Uterus (tissue), 2 donors: Measurements from ENCODE around the gene PSPC1.
"Not testable (repeated sequence)": the region's sequence is repeated elsewhere in the genome, so short reads cannot be mapped to it uniquely, and the experiment has no call there.

ENCODE experiments used
- POLR2A ChIP-seq, 2 donors: fragments of 450-650 bp; IDR thresholded peaks; one replicate each; pipeline ENCODE4 v1.6.1; 2016; ENCODE audit warnings: antibody characterized with exemption in 2 of 2, mild to moderate bottlenecking in 1 of 2, moderate library complexity in 1 of 2
- TF ChIP-seq, protein P1 (sequence below), 4 experiments: fragments of 200-600 bp in 2 of 4; fragments of 450-650 bp in 2 of 4; sonication (generic) in 2 of 4; IDR thresholded peaks; one replicate each; pipeline ENCODE4 v1.5.1; 2016 to 2019; ENCODE audit warnings: antibody characterized with exemption in 4 of 4, mild to moderate bottlenecking in 2 of 4, moderate library complexity in 1 of 4

DNA sequence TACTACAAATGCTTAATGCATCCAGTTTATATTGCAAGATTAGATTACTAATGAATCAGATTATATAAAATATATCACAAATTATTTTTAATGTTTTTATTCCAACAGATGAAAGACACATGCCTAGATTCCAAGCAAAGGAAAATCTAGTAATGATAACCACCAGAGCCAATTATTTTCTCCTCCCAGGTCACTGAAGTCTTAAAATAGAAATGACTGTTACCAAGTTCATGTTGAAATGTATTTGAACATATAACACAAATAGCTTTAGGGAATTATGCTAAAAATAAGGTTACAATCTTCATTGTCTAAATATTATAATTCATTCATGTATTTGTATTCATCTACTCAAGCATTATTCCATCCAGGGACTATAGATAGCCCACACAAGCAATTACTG is 73.0 kb downstream of the PSPC1 start:
- TF ChIP-seq, protein P1, sequence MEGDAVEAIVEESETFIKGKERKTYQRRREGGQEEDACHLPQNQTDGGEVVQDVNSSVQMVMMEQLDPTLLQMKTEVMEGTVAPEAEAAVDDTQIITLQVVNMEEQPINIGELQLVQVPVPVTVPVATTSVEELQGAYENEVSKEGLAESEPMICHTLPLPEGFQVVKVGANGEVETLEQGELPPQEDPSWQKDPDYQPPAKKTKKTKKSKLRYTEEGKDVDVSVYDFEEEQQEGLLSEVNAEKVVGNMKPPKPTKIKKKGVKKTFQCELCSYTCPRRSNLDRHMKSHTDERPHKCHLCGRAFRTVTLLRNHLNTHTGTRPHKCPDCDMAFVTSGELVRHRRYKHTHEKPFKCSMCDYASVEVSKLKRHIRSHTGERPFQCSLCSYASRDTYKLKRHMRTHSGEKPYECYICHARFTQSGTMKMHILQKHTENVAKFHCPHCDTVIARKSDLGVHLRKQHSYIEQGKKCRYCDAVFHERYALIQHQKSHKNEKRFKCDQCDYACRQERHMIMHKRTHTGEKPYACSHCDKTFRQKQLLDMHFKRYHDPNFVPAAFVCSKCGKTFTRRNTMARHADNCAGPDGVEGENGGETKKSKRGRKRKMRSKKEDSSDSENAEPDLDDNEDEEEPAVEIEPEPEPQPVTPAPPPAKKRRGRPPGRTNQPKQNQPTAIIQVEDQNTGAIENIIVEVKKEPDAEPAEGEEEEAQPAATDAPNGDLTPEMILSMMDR (IDR thresholded peaks at IDR 0.05), result not testable (repeated sequence)
- not testable (repeated sequence) for TF ChIP-seq POLR2A (IDR thresholded peaks at IDR 0.05)
